ENCODE results near the gene TAP1.
A peak's percentile ranks its signal among the peaks of the same experiment; 100 is the strongest.

Gene TAP1

DNA sequence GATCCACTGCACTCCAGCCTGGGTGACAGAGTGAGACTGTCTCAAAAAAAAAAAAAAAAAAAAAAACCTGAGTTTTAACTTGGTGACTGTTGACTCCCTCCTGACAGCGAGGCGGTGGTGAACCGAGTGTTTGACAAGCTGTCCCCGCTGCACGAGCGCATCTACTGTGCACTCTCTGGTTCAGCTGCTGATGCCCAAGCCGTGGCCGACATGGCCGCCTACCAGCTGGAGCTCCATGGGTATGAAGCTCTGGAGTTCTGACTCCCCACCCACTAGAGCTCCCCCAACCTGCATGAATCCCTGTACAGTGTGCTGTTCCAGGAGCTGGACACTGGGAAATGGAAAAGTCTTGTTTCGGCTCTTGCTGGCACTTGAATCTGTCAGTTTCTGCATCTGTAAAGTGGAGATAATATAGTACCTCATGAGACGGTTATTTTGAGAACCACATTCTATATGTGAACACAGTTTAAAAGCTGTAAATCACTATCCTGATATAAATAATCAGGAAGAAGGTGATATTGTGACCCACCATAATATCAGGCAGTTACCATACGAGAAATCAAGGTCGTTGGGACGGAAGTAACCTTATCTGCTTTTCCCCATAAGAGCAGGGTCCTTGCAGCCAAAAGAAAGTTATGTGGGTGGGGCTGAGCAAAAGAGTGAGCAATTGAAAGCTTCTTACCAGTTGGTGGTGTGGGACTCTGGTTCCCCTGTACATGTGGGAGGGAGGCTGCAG is 3.8 kb upstream of the TAP1 start:
- POLR2A ChIA-PET: interaction anchor here (1.1 to 2.1 kb wide), 3 partner anchors 11 to 13 kb away, joined by 3 to 6 read pairs (median 3); no protein-coding TSS in a partner anchor
- TF ChIP-seq EGR2 (tag by site-specific recombination; IDR thresholded peaks at IDR 0.05; ENCODE audit: low read depth) (peak; percentile 42; the same call in 1 of the 2 replicates), ZFHX2 (tag by site-specific recombination; conservative IDR thresholded peaks at IDR 0.05) (peak; percentile 54), ZBTB20 (tag by site-specific recombination; IDR thresholded peaks at IDR 0.05) (no peak)

GRCh38 chr6:32855467-32856174 is 2.1 kb upstream of the TAP1 start:
- H3K9me3 ChIP-seq (ENCODE audit: control insufficient read depth, insufficient read depth, low read depth, low read length): no peaks in the 10 kb centered on the region
- H3K27ac ChIP-seq (ENCODE audit: extremely low read depth, low read depth, low read length): no peak overlapping the region
- TF ChIP-seq, protein P1, sequence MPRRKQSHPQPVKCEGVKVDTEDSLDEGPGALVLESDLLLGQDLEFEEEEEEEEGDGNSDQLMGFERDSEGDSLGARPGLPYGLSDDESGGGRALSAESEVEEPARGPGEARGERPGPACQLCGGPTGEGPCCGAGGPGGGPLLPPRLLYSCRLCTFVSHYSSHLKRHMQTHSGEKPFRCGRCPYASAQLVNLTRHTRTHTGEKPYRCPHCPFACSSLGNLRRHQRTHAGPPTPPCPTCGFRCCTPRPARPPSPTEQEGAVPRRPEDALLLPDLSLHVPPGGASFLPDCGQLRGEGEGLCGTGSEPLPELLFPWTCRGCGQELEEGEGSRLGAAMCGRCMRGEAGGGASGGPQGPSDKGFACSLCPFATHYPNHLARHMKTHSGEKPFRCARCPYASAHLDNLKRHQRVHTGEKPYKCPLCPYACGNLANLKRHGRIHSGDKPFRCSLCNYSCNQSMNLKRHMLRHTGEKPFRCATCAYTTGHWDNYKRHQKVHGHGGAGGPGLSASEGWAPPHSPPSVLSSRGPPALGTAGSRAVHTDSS (tag by site-specific recombination; IDR thresholded peaks at IDR 0.05): no peak
- TF ChIP-seq MYNN (tag by site-specific recombination; IDR thresholded peaks at IDR 0.05; ENCODE audit: borderline replicate concordance) (no peak), ZNF521 (tag by site-specific recombination; IDR thresholded peaks at IDR 0.05) (no peak), SCRT2 (tag by site-specific recombination; IDR thresholded peaks at IDR 0.05) (peak; percentile 37; the same call in 1 of the 2 replicates), KLF1 (tag by site-specific recombination; IDR thresholded peaks at IDR 0.05) (no peak), KLF8 (tag by site-specific recombination; IDR thresholded peaks at IDR 0.05) (no peak), ZNF274 (IDR thresholded peaks at IDR 0.05; ENCODE audit: low read length) (no peak), ZNF274 (tag by site-specific recombination; IDR thresholded peaks at IDR 0.05; ENCODE audit: borderline replicate concordance) (no peak), OVOL3 (tag by site-specific recombination; IDR thresholded peaks at IDR 0.05) (no peak), ZNF561 (tag by site-specific recombination; IDR thresholded peaks at IDR 0.05; ENCODE audit: borderline replicate concordance) (no peak), HOXD13 (CRISPR knock-in tag; IDR thresholded peaks at IDR 0.05; ENCODE audit: borderline replicate concordance) (no peak), GFI1B (tag by site-specific recombination; IDR thresholded peaks at IDR 0.05) (no peak), PRDM10 (tag by site-specific recombination; IDR thresholded peaks at IDR 0.05) (peak; percentile 85)
- TF ChIP-seq, protein P2, sequence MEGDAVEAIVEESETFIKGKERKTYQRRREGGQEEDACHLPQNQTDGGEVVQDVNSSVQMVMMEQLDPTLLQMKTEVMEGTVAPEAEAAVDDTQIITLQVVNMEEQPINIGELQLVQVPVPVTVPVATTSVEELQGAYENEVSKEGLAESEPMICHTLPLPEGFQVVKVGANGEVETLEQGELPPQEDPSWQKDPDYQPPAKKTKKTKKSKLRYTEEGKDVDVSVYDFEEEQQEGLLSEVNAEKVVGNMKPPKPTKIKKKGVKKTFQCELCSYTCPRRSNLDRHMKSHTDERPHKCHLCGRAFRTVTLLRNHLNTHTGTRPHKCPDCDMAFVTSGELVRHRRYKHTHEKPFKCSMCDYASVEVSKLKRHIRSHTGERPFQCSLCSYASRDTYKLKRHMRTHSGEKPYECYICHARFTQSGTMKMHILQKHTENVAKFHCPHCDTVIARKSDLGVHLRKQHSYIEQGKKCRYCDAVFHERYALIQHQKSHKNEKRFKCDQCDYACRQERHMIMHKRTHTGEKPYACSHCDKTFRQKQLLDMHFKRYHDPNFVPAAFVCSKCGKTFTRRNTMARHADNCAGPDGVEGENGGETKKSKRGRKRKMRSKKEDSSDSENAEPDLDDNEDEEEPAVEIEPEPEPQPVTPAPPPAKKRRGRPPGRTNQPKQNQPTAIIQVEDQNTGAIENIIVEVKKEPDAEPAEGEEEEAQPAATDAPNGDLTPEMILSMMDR (tag by site-specific recombination; IDR thresholded peaks at IDR 0.05): no peak
- H3K4me3 ChIP-seq (ENCODE audit: low read depth, low read length): no peak overlapping the region
- H3K36me3 ChIP-seq (ENCODE audit: control insufficient read depth in 2 of 2, insufficient read depth in 1 of 2, low read length in 2 of 2): peaks cover 0 to 9% of the 10 kb centered on the region in 2 experiments; a peak in 1 of 3 replicates
- no peaks in the 10 kb centered on the region; the same call in 1 of the 2 replicates for H3K4me1 ChIP-seq (ENCODE audit: control insufficient read depth, insufficient read depth, low read length)
- ChIA-PET CTCF (interaction anchor here (0.7 to 9.5 kb wide), 8 partner anchors 10 to 164 kb away, joined by 3 to 153 read pairs (median 6); partner anchors contain the start of genes PSMB8 and TAP2), POLR2A (interaction anchor here (1.1 to 2.1 kb wide), 2 partner anchors 12 to 17 kb away, joined by 6 to 9 read pairs; partner anchors contain the start of gene TAP2)

More for the DNA sequence above, 3.8 kb upstream of the TAP1 start:
- H3K4me3 ChIP-seq (ENCODE audit: low read depth, low read length): no peak overlapping the region
- H3K9me3 ChIP-seq (ENCODE audit: control insufficient read depth, insufficient read depth, low read depth, low read length): no peaks in the 10 kb centered on the region
- no peaks in the 10 kb centered on the region; the same call in 1 of the 2 replicates for H3K4me1 ChIP-seq (ENCODE audit: control insufficient read depth, insufficient read depth, low read length)
- no peaks in the 10 kb centered on the region for H3K36me3 ChIP-seq (ENCODE audit: control insufficient read depth in 2 of 2, insufficient read depth in 1 of 2, low read length in 2 of 2)
- CTCF ChIA-PET: interaction anchor here (0.6 to 9.5 kb wide), 11 partner anchors 12 to 128 kb away, joined by 3 to 153 read pairs (median 5); partner anchors contain the start of genes PSMB8 and TAP2
- H3K27ac ChIP-seq (ENCODE audit: extremely low read depth, low read depth, low read length): no peak overlapping the region
